GM21528 (cell line): Measurements from ENCODE around the gene USP5.

Source experiments
- ATAC-seq: cut with Tn5 transposase; IDR thresholded peaks from one replicate; pipeline ENCODE4 v1.9.1; 2021; ENCODE audit warnings: mild to moderate bottlenecking, moderate library complexity; ENCODE audit not compliant: unreplicated experiment, low FRiP score

USP5 gene, protein sequence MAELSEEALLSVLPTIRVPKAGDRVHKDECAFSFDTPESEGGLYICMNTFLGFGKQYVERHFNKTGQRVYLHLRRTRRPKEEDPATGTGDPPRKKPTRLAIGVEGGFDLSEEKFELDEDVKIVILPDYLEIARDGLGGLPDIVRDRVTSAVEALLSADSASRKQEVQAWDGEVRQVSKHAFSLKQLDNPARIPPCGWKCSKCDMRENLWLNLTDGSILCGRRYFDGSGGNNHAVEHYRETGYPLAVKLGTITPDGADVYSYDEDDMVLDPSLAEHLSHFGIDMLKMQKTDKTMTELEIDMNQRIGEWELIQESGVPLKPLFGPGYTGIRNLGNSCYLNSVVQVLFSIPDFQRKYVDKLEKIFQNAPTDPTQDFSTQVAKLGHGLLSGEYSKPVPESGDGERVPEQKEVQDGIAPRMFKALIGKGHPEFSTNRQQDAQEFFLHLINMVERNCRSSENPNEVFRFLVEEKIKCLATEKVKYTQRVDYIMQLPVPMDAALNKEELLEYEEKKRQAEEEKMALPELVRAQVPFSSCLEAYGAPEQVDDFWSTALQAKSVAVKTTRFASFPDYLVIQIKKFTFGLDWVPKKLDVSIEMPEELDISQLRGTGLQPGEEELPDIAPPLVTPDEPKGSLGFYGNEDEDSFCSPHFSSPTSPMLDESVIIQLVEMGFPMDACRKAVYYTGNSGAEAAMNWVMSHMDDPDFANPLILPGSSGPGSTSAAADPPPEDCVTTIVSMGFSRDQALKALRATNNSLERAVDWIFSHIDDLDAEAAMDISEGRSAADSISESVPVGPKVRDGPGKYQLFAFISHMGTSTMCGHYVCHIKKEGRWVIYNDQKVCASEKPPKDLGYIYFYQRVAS

DNA sequence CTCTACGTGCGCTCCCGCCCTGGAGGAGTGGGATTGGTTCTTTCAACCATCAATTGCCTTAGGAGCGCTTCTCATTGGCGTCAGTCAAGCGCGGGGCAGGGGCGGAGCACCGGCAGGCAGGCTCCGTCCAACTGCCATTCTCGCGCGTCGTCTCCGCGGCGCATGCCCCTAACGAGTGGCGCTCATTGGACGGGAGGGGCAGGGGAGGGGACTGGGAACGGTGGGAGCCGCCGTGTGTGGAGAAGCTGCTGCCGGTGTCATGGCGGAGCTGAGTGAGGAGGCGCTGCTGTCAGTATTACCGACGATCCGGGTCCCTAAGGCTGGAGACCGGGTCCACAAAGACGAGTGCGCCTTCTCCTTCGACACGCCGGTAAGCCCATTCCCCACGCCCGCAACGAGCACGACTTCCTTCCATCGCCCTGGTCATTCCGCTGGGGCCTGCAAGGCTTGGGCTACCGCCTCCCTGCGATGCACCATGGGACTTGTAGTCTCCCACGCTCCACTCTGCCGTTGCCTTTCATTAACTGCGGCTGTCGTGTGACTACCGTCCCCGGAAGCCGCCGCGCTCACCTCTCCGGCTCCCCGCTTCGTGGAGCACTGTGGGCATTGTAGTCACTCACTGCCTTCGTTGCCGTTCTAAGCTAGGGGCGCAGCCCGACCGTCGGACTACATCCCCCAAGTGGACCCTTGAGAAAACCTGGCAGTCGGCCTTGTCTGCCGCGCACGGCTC lies at the start of gene USP5:
TSS of gene USP5 (plus strand) at position 230 of the 730 bp plus-strand sequence. CDS start at position 260, 30 bp downstream.
- peak; percentile 75 for ATAC-seq

- ATAC-seq, result no peak
Observed at GRCh38 chr12:6807170-6807569, 44.8 kb upstream of the USP5 start.

DNA sequence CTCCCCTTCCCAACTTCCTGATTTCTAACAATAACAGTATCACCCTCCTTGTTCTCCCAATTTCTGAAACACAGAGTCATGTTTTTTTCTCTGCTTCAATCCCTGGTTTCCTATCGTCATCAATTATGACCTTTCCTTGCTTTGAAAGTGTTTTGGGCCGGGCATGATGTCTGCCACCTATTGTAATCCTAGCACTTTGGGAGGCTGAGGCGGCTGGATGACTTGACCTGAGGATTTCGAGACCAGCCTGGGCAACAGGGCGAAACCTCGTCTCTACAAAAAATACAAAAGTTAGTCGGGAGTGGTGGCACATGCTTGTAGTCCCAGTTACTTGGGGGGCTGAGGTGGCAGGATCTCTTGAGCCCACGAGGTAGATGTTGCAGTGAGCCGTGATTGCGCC lies 42.9 kb upstream of the USP5 start:
- ATAC-seq, result no peak

GRCh38 chr12:6810758-6811157 lies 41.2 kb upstream of the USP5 start:
- no peak for ATAC-seq

- ATAC-seq, result no peak
Observed at GRCh38 chr12:6813363-6813762, 38.6 kb upstream of the USP5 start.

DNA sequence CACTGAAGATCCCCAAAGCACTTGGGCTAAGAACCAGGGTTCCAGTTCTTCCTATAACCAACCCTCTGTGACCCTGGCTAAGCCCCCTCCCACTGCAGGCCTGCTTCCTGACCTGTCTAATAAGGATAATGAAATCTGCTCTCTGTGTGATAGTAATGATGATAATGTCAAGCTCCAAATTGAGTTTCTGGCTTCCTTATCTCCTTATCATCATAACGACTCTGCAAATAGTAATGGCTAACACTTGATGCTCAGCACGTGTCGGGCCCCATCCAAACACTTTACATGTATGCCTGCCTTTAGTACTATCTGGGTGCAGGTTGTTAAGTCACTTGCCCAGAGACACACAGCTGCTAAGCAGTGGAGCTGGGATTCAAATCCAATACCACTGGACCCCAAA lies 35.4 kb upstream of the USP5 start:
- no peak for ATAC-seq

GRCh38 chr12:6817098-6817497 lies 34.9 kb upstream of the USP5 start:
- ATAC-seq, result no peak

DNA sequence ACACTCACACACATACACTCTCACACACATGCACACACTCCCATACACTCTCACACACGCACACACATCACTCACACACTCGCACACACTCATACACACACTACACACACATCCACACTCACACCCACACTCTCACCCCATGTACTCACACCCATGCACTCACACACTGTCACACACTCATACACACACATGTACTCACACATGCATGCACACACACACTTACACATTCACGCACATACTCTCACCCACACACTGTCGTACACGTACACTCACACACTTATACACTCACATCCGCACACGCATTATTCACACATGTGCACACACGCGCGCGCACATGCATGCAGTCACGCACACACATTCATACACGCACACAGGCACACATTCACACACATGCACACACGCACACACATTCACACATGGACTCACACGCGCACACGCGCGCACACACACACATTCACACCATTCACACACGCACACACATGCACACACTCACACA lies 34.2 kb upstream of the USP5 start:
- ATAC-seq, result no peak

GRCh38 chr12:6818222-6818621 lies 33.7 kb upstream of the USP5 start:
- no peak for ATAC-seq

DNA sequence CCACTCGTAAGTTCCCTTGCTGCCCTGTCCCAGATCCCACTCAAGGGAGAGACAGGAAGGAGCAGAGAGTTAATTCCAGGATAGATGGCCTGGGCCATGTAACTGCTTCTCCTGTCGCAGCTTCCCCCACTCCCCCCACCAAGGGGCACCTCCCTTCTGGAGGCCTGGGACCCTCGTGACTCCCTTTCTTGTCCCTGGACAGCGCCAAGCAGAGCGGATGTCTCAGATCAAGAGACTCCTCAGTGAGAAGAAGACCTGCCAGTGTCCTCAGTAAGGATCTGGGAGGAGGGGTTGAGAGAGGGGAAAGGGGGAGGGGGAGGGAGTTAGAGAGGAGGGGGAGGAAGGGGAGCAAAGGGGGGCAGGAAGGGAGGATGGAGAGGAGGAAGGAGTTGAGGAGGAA lies 33.3 kb upstream of the USP5 start:
- no peak for ATAC-seq

- ATAC-seq, result no peak
Observed at GRCh38 chr12:6819106-6820030, 32.6 kb upstream of the USP5 start.

GRCh38 chr12:6820166-6820565 lies 31.8 kb upstream of the USP5 start:
- no peak for ATAC-seq

- no peak for ATAC-seq
Observed at GRCh38 chr12:6821591-6822425, 30.1 kb upstream of the USP5 start, which contains the start of gene GPR162. Gene GPR162, plus strand, starts transcription at chr12:6821821. Its CDS starts 2,078 bp downstream, at chr12:6823899.

- no peak for ATAC-seq
Observed at GRCh38 chr12:6822426-6823135, 29.4 kb upstream of the USP5 start.

DNA sequence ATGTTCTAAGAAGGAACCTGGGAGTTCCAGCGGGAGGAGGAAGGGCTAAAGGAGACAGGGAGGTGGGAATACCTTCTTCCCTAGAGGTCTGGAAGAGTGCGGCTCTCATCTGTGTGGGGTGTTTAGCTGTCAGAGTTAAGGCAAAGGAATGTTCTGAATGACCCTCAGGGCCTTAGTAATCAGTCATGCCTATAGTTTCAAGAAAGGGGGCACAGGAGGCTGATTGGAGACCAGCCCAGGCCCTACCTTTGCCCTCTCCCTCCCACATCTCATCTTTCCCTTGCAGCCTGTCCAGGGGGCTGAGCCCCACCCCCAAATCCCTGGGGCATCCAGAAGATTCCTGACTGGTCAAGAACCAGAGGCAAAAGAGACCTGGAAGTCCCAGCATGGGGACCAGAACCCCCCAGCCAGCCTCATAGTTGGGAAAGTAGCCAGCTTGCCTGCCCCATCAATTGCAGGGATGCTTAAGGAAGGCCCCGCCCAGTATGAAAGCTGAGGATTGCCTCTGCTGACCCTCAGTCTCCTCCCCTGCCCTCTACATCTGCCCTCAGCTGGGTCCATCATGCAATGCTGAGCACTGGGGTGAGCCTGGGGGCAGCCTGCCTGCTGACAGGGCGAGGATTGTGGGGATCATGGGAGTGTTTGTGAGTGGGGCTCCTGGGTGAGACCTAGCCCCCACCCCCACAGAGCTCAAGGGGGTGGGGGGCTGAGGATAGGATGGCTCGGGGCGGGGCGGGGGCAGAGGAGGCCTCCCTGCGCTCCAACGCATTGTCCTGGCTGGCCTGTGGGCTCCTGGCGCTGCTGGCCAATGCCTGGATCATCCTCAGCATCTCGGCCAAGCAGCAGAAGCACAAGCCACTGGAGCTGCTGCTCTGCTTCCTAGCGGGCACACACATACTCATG lies 28.5 kb upstream of the USP5 start:
- no peak for ATAC-seq

DNA sequence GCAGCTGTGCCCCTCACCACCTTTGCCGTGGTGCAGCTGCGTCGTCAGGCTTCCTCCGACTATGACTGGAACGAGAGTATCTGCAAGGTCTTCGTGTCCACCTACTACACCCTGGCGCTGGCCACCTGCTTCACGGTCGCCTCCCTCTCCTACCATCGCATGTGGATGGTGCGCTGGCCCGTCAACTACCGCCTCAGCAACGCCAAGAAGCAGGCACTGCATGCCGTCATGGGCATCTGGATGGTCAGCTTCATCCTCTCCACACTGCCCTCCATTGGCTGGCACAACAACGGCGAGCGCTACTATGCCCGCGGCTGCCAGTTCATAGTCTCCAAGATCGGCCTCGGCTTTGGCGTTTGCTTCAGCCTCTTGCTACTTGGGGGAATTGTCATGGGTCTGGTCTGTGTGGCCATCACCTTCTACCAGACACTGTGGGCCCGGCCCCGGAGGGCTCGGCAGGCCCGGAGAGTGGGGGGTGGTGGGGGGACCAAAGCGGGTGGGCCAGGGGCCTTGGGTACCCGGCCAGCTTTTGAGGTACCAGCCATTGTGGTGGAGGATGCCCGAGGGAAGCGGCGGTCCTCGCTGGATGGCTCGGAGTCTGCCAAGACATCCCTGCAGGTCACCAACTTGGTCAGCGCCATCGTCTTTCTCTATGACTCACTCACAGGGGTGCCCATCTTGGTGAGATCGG lies 27.7 kb upstream of the USP5 start:
- no peak for ATAC-seq
